ENCODE data around the gene APC2. TPM values are rescaled to one million over a fixed set of nuclear protein-coding genes. Genes with fewer than 3 reads are reported as not detected.

Gene APC2
- total and polyA plus RNA-seq, 7 donors, result under 0.01 to 2.0 (median 1.1) TPM; not detected in 2

DNA sequence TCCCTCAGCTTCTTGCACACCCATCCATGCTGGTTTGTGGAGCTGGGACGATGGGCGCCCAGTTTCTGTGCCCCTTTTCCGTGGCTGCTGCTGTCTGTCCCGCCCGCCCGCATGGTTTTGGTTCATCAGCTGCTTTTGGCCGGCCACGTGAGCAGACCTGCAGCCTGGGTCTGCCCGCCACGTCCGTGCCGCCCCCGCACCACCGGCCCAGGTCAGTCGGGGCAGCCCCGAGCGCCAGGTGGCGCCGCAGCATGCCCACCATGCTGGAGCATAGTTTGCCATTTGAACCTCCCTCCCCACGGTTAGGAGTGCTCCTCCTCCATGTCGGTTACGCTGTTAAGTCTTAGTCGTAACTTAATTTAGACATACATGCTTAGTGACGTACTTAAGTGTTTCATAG is 27.0 kb upstream of the APC2 start:
- WGBS, 2 donors, result 91 to 94% methylated on average over 24 of the region's 24 CpGs
- TF ChIP-seq, protein P1, sequence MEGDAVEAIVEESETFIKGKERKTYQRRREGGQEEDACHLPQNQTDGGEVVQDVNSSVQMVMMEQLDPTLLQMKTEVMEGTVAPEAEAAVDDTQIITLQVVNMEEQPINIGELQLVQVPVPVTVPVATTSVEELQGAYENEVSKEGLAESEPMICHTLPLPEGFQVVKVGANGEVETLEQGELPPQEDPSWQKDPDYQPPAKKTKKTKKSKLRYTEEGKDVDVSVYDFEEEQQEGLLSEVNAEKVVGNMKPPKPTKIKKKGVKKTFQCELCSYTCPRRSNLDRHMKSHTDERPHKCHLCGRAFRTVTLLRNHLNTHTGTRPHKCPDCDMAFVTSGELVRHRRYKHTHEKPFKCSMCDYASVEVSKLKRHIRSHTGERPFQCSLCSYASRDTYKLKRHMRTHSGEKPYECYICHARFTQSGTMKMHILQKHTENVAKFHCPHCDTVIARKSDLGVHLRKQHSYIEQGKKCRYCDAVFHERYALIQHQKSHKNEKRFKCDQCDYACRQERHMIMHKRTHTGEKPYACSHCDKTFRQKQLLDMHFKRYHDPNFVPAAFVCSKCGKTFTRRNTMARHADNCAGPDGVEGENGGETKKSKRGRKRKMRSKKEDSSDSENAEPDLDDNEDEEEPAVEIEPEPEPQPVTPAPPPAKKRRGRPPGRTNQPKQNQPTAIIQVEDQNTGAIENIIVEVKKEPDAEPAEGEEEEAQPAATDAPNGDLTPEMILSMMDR (IDR thresholded peaks at IDR 0.05), result no peak
- TF ChIP-seq EP300 (IDR thresholded peaks at IDR 0.05), result no peak
- TF ChIP-seq POLR2AphosphoS5 (IDR thresholded peaks at IDR 0.05), result no peak
- TF ChIP-seq POLR2A (IDR thresholded peaks at IDR 0.05), result no peak
- no peaks in the 10 kb centered on the region for H3K9me3 ChIP-seq
- peak overlapping the region in 3 of 4 donors; percentile 45 to 76 (median 73) for H3K27ac ChIP-seq
- H3K27me3 ChIP-seq, result no peaks in the 10 kb centered on the region
- peaks cover 22 to 92% (median 56%) of the 10 kb centered on the region in 4 donors for H3K36me3 ChIP-seq
- DNase-seq, result no peak
- no peak overlapping the region for H3K4me3 ChIP-seq
- intact Hi-C loops (cut with DNase I), result no loop called here
- H3K4me1 ChIP-seq, result peaks cover 0 to 31% (median 19%) of the 10 kb centered on the region in 4 donors

DNA sequence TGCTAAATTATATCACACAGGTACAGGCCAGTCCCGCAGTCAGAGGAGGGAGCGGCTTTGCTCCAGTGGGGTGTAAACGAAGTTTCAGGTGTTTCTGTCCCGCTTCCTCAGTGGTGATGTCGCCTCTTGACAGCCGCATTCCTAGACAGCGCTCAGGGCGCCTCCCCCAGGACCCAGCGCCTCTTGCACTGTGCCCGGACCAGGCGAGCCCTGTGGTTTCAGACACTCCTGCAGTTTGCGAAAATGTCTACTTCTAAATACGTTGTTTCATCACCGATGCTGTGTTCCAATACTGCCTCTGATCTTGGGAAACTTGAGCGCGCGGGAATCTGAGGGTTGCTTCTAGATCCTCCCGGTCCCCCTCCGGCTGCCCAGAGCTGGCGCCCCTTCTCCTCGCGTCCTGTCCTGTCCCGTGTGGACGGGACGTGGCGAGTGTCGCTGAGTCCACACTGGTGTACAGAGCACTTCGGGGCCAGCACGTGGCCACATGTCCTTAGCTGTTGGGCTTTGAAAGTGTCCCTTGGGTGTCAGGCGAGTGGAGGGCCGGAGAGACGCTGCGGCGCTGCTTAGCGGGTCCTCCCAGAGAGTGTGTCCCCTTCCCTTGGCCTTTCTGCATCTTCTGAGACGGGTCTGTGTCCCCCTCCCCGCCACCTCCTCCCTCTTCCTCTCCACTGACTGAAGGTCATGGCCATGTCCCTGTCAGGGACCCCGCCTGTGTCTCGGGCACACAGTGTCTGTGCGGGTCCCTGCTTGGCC is 26.3 kb upstream of the APC2 start:
- Histone ChIP-seq H3K4me3 (no peak overlapping the region), H3K9me3 (no peaks in the 10 kb centered on the region), H3K27ac (peak overlapping the region in 2 of 4 donors; percentile 14 to 76), H3K36me3 (peaks cover 22 to 95% (median 57%) of the 10 kb centered on the region in 4 donors), H3K4me1 (peaks cover 0 to 24% (median 16%) of the 10 kb centered on the region in 4 donors), H3K27me3 (no peaks in the 10 kb centered on the region)
- 94% methylated on average over 40 of the region's 40 CpGs for WGBS, 2 donors
- DNase-seq, result no peak
- TF ChIP-seq POLR2A (IDR thresholded peaks at IDR 0.05) (no peak), POLR2AphosphoS5 (IDR thresholded peaks at IDR 0.05) (no peak), EP300 (IDR thresholded peaks at IDR 0.05) (no peak)
- TF ChIP-seq, protein P1 (IDR thresholded peaks at IDR 0.05), result no peak
- intact Hi-C loops (cut with DNase I), result no loop called here

GRCh38 chr19:1424192-1424955 is 25.5 kb upstream of the APC2 start:
- 72 to 84% methylated on average over 40 to 41 of the region's 42 CpGs for WGBS, 2 donors
- H3K4me3 ChIP-seq, result no peak overlapping the region
- peak overlapping the region in 1 of 4 donors; percentile 76 for H3K27ac ChIP-seq
- no peak for DNase-seq
- TF ChIP-seq, protein P1 (IDR thresholded peaks at IDR 0.05), result no peak
- TF ChIP-seq POLR2AphosphoS5 (IDR thresholded peaks at IDR 0.05) (no peak), POLR2A (IDR thresholded peaks at IDR 0.05) (no peak), EP300 (IDR thresholded peaks at IDR 0.05) (no peak)
- H3K9me3 ChIP-seq, result no peaks in the 10 kb centered on the region
- peaks cover 0 to 20% (median 16%) of the 10 kb centered on the region in 4 donors for H3K4me1 ChIP-seq
- intact Hi-C loops (cut with DNase I), result no loop called here
- H3K36me3 ChIP-seq, result peaks cover 29 to 95% (median 59%) of the 10 kb centered on the region in 4 donors
- no peaks in the 10 kb centered on the region for H3K27me3 ChIP-seq

DNA sequence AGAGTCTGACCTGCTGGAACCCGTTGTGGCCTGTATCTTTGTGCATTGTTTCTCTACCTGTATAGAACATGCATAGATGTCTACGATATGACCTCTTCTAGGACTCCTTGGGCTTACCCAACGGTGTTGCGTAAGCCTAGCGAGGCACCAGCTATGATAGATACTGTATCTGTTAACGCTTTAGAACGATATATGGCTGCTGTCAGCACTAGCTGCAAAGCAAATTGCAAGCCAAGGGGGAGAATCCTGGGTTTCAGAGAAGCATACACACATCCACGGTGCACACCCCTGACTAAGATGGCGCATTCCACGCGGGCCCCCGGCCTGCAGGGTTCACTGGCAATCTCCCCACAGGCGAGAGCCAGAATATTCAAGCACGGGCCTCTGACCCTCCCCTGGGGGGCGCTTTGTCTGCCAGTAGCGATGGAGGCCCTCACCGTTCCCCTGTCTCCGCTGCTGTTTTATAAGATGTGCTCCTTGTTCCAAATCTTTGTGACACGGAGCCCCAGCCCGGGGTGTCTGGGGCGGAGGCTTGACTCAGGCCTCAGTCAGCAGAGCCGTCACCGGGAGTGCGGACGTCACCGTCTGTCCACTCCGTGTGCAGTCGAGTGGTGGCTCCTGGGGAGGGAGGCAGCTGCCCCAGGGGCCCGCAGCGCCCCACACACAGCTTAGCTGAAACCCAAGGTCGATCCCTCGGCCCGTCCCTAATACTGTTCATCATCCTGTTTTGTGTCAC is 24.7 kb upstream of the APC2 start:
- Histone ChIP-seq H3K9me3 (no peaks in the 10 kb centered on the region), H3K4me3 (no peak overlapping the region), H3K27ac (no peak overlapping the region), H3K4me1 (peaks cover 0 to 20% (median 16%) of the 10 kb centered on the region in 4 donors), H3K27me3 (no peaks in the 10 kb centered on the region), H3K36me3 (peaks cover 29 to 97% (median 64%) of the 10 kb centered on the region in 4 donors)
- no peak for DNase-seq
- WGBS, 2 donors, result 93 to 94% methylated on average over 33 of the region's 33 CpGs
- intact Hi-C loops (cut with DNase I), result no loop called here
- TF ChIP-seq POLR2AphosphoS5 (IDR thresholded peaks at IDR 0.05), result no peak
- no peak for TF ChIP-seq POLR2A (IDR thresholded peaks at IDR 0.05)
- TF ChIP-seq, protein P1 (IDR thresholded peaks at IDR 0.05), result no peak
- TF ChIP-seq EP300 (IDR thresholded peaks at IDR 0.05), result no peak

Data from sigmoid colon (tissue), 7 donors.